Measurements from ENCODE around the gene POU3F3. TPM values are rescaled to one million over a fixed set of nuclear protein-coding genes. Genes with fewer than 3 reads are reported as not detected.

POU3F3 gene
- polyA plus RNA-seq, 1 donor (not counting 4 experiments of a cell fraction or from before 2014, with no cell fraction given), result not detected

DNA sequence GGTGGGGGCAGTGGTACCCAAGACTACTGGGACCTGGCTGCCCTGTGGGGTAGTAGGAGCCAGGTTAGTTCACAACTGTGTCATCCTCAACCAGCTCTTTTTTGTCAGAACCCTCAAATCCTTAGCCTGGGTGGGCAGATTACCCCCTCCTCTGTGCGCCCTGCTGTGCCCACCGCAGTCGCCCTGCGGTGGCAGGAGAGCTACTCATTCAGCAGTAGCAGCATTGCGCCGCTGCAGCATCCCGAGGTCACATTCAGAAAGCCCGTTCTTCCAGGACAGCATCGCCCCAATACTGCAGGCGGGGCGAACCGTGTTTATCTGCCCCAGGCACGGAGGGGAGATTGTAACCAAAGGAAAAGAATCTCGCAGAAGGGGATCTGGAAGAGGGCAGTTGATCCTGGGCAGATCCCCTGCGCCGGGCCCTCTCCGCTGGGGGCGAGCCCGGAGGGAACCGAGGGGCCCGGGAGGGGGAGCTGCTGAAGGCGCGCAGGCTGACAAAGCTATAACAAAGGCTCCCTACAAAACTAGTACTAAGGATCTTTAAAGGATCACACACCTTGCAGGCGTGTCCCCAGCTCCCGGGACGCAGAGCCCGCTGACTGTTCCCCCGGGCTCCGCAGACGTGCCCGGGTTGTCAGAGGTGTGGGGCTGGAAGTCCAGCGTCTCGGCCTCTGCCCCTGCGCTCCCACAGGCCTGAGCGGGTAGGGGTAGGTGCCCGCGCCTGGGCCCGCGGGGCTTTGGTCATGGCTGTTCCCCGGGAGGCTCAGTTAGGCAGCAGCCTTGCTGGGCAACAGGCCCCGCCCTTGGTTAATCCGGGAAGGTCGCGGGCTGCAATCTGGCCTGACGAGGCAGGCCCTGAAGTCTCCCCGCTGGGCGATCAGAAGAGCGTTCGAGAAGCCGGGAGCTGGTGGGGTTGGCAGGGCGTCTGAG lies 13.2 kb downstream of the POU3F3 start:
- no peak for FAIRE-seq
- Histone ChIP-seq H3K27me3 (ENCODE audit: control insufficient read depth, extremely low read depth, insufficient read depth, low read length) (peaks cover 98% of the 10 kb centered on the region), H3K4me2 (ENCODE audit: control insufficient read depth, extremely low read depth, insufficient read depth, low read depth, low read length) (no peak overlapping the region), H3K4me1 (ENCODE audit: control insufficient read depth, extremely low read depth, insufficient read depth, low read length) (no peaks in the 10 kb centered on the region), H3K79me2 (ENCODE audit: control insufficient read depth, insufficient read depth, low read length) (no peaks in the 10 kb centered on the region), H3K9me3 (ENCODE audit: control insufficient read depth, low read depth, low read length) (no peaks in the 10 kb centered on the region), H3K27ac (ENCODE audit: control insufficient read depth, insufficient read depth, low read length) (no peak overlapping the region), H3K9ac (ENCODE audit: control insufficient read depth, extremely low read depth, insufficient read depth, low read length) (no peak overlapping the region), H4K20me1 (ENCODE audit: control insufficient read depth, extremely low read depth, insufficient read depth, low read length) (no peaks in the 10 kb centered on the region), H2AFZ (ENCODE audit: control insufficient read depth, low read length) (no peak overlapping the region), H3K36me3 (ENCODE audit: control insufficient read depth in 2 of 2, extremely low read depth in 1 of 2, insufficient read depth in 2 of 2, low read length in 2 of 2) (no peaks in the 10 kb centered on the region), H3K9me1 (ENCODE audit: control insufficient read depth, extremely low read depth, insufficient read depth, low read length) (no peaks in the 10 kb centered on the region), H3K4me3 (ENCODE audit: control insufficient read depth in 2 of 3, extremely low read depth in 1 of 3, insufficient read depth in 2 of 3, low read depth in 1 of 3, low read length in 3 of 3) (no peak overlapping the region)
- dilution Hi-C loops (cut with MboI; ENCODE audit: extremely low pct_ligation_motif_present, low sequenced_read_pairs), result no loop called here
- peak; percentile 56 for TF ChIP-seq EZH2 (IDR thresholded peaks at IDR 0.05; ENCODE audit: low read length)
- TF ChIP-seq, protein P1, sequence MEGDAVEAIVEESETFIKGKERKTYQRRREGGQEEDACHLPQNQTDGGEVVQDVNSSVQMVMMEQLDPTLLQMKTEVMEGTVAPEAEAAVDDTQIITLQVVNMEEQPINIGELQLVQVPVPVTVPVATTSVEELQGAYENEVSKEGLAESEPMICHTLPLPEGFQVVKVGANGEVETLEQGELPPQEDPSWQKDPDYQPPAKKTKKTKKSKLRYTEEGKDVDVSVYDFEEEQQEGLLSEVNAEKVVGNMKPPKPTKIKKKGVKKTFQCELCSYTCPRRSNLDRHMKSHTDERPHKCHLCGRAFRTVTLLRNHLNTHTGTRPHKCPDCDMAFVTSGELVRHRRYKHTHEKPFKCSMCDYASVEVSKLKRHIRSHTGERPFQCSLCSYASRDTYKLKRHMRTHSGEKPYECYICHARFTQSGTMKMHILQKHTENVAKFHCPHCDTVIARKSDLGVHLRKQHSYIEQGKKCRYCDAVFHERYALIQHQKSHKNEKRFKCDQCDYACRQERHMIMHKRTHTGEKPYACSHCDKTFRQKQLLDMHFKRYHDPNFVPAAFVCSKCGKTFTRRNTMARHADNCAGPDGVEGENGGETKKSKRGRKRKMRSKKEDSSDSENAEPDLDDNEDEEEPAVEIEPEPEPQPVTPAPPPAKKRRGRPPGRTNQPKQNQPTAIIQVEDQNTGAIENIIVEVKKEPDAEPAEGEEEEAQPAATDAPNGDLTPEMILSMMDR (optimal IDR thresholded peaks at IDR 0.05 in 1 of 3, IDR thresholded peaks at IDR 0.05 in 1 of 3, conservative IDR thresholded peaks at IDR 0.05 in 1 of 3; ENCODE audit: extremely low read depth in 1 of 3, insufficient read depth in 2 of 3, low read length in 3 of 3), result no peak
- no peak for DNase-seq (ENCODE audit: low read depth, low spot score)

DNA sequence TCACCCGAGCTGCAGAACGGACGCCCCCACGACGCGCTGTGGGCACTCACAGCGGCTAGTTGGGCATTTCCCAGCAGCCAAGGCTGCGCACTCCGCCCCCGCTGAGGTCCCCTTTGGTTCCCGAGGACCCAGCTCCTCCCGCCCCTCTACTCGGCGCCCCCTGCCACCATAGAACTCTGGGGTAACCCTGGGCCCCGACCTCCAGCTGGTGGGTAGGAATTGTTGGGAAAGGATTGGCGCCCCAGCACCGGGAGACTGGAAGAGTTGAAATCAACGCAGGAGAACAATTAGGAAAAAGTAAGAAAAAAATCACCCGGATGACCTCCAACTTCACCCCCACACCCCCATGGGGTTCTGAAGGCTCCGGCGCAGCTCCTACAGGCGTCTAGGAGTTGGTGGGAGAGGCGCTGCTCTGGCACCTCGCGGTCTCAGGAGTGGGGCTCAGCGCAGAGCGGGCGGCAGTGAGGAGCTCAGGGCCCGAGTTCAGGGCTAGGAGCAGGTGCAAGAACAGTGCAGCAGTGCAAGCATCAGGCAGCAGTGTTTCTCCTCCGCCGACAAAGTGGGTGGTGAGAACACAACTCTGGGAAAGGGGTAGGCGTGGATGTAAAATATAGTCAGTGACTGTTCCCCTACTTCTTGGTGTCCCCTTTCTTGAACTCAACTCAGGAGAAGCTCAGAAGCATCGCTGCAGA lies 14.0 kb downstream of the POU3F3 start:
- FAIRE-seq (no peak), DNase-seq (ENCODE audit: low read depth, low spot score) (no peak)
- H3K9me3 ChIP-seq (ENCODE audit: control insufficient read depth, low read depth, low read length), result no peaks in the 10 kb centered on the region
- H2AFZ ChIP-seq (ENCODE audit: control insufficient read depth, low read length), result no peak overlapping the region
- H3K9me1 ChIP-seq (ENCODE audit: control insufficient read depth, extremely low read depth, insufficient read depth, low read length), result no peaks in the 10 kb centered on the region
- peaks cover 98% of the 10 kb centered on the region for H3K27me3 ChIP-seq (ENCODE audit: control insufficient read depth, extremely low read depth, insufficient read depth, low read length)
- H3K4me2 ChIP-seq (ENCODE audit: control insufficient read depth, extremely low read depth, insufficient read depth, low read depth, low read length), result no peak overlapping the region
- no peaks in the 10 kb centered on the region for H4K20me1 ChIP-seq (ENCODE audit: control insufficient read depth, extremely low read depth, insufficient read depth, low read length)
- dilution Hi-C loops (cut with MboI; ENCODE audit: extremely low pct_ligation_motif_present, low sequenced_read_pairs), result no loop called here
- no peaks in the 10 kb centered on the region for H3K4me1 ChIP-seq (ENCODE audit: control insufficient read depth, extremely low read depth, insufficient read depth, low read length)
- H3K36me3 ChIP-seq (ENCODE audit: control insufficient read depth in 2 of 2, extremely low read depth in 1 of 2, insufficient read depth in 2 of 2, low read length in 2 of 2), result no peaks in the 10 kb centered on the region
- peak; percentile 18 for TF ChIP-seq EZH2 (IDR thresholded peaks at IDR 0.05; ENCODE audit: low read length)
- TF ChIP-seq, protein P1 (optimal IDR thresholded peaks at IDR 0.05 in 1 of 3, IDR thresholded peaks at IDR 0.05 in 1 of 3, conservative IDR thresholded peaks at IDR 0.05 in 1 of 3; ENCODE audit: extremely low read depth in 1 of 3, insufficient read depth in 2 of 3, low read length in 3 of 3), result no peak
- H3K9ac ChIP-seq (ENCODE audit: control insufficient read depth, extremely low read depth, insufficient read depth, low read length), result no peak overlapping the region
- no peaks in the 10 kb centered on the region for H3K79me2 ChIP-seq (ENCODE audit: control insufficient read depth, insufficient read depth, low read length)
- H3K4me3 ChIP-seq (ENCODE audit: control insufficient read depth in 2 of 3, extremely low read depth in 1 of 3, insufficient read depth in 2 of 3, low read depth in 1 of 3, low read length in 3 of 3), result no peak overlapping the region
- no peak overlapping the region for H3K27ac ChIP-seq (ENCODE audit: control insufficient read depth, insufficient read depth, low read length)

Data from keratinocyte (primary cell).